Measurements from ENCODE around the gene ABAT.

Gene ABAT

GRCh38 chr16:8674413-8675022 lies at the start of gene ABAT:
TSS of gene ABAT (plus strand) at chr16:8674617. CDS start at chr16:8735740, 61,123 bp downstream.
- peak; percentile 86 for DNase-seq

GRCh38 chr16:8625491-8626087 lies 48.8 kb upstream of the ABAT start:
- no peak for DNase-seq

DNA sequence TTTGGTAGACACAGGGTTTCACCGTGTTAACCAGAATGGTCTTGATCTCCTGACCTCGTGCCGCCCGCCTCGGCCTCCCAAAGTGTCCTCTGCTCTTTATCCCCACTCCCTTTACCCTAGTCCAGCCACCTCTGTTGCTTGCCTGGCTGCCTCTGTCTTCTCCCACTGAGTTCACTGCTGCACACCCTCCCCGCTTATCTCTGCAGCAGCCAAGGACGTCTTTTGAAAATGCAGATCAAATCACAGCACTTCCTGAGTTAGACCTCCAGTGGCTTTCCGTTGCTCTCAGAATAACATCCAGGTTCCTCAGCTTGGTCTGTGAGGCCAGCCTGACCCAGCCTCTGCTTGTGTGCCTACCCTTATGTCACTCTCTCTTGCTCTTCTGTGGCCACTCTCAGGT lies 47.5 kb upstream of the ABAT start:
- DNase-seq, result no peak

DNA sequence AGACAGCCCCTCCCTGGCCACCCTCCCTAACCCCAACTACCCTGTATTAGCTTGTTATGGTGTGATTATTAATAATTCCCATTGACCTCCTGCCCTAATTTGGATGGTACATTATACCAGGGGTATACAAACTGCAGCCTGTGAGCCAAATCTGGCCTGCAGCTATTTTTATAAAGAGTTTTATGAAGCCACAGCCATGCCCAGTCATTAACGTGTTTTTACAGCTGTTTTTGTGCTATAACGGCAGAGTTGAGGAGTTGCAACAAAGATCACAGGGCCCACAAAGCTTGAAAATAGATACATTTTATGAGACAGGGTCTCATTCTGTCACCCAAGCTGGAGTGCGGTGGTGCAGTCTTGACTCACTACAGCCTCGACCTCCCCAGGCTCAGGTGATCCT lies 47.0 kb upstream of the ABAT start:
- DNase-seq, result no peak

- no peak for DNase-seq
Observed at GRCh38 chr16:8628981-8629725, 45.3 kb upstream of the ABAT start.

DNA sequence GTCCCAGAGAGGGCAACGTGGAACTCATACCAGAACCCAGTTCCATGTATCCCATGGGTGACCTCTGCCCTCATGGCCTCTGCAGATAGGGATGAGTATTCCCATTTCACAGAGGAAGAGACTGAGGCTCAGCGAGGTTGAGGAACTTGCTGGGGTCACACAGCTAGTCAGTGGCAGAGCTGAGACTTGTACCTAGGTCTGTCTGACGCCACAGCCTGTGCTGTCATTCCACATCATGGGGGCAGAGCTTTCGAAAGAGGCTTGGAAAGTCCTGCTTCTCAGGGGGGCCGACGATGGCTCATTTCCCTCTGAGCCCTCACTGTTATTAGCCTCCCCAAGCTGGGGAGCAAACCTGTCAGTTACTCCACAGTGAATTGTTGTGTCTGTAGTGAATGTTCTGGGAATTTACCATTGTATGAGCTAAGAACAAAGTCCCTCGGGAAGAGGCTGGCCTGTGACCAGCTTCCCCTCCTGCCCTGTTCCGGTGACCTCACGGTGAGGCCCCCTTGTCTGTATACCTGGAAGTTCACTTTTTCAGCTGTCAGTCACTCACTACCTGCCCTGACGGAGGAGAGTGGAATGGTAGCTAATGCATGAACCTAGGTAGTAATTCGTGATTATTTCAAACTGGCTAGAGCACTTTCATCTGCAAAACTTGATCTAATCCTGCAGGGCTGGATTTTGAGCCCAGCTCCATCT lies 44.0 kb upstream of the ABAT start:
- DNase-seq, result no peak

GRCh38 chr16:8631373-8631772 lies 43.0 kb upstream of the ABAT start:
- DNase-seq, result no peak

DNA sequence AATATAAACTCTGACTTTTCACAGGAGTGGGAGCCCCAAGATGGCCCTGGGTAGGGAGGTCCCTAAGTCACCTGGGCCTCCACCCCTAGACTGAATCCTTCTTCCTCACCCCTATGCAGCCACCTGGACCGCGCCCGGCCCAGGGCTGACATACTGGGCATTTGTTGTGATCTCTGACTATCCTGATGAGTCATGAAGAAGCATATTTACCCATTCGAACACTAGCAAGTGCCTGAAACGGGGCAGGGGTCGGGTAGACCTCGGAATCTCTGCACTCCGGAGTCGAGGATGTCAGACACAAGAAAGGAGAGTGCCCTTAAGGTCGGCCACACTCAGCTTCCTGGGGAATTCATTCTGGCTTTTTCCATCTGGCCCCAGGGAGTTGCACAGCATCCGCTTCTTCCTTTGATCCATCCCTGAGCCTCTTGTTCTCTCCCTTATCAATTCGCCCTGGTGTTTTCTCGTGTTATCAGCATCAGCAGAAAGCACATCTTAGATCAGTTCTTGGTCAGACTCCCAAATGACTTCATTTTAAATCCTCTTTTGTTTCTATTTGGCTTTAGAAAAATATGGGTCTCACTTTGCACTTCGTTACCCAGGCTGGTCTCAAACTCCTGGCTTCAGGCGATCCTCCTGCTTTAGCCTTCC lies 42.5 kb upstream of the ABAT start:
- DNase-seq, result no peak

GRCh38 chr16:8632675-8633182 lies 41.7 kb upstream of the ABAT start:
- peak; percentile 16 for DNase-seq

DNA sequence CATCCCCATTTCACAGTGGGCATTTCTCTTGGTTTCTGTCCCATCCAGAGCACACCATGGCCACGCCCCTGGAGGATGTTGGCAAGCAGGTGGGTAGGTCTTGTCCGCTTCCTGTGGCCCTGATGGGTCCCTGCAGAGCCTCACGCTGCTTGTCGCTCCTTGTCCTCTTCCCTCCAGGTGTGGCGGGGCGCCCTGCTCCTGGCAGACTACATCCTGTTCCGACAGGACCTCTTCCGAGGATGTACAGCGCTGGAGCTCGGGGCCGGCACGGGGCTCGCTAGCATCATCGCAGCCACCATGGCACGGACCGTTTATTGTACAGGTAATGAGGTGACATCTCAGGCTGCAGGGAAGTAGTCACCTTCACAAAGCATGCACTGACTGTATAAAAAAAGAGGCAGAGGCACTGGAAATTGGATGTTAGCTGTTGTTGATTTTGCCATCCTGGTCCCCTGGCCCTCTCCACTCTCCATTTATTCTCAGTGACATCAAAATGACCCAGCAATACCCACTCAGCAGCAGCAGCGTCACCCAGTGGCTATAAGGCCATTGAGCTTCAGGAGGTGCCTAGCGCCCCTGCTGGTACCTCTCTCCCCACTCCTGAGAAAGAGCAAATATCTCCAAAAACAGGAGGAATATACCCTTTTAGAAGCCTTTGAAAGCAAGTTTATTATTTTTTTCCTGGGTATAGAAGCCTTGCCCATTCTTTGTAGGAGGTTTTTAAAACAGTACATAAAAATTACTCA lies 39.3 kb upstream of the ABAT start:
- no peak for DNase-seq

- DNase-seq, result no peak
Observed at GRCh38 chr16:8639694-8640093, 34.7 kb upstream of the ABAT start.

DNA sequence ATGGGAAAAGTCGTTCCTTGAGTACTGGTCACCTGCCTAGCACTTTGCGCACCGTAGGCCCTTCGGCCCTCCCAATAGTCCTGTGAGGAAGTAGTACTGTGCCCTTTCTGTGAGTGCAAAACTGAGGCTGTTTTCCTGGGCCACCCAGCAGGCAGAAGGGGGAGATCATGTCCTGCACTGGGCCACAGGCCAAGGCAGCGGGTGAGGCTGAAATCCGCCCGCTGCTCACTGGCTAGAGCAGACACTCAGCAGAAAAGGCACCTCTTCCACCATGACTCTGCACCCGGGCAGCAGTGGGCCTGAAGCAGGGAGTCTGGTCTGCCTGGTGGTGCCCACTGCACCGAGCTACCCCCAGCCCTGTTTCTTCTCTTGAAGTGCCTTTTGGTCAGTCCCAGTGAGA lies 32.7 kb upstream of the ABAT start:
- DNase-seq, result no peak

GRCh38 chr16:8642146-8642545 lies 32.3 kb upstream of the ABAT start:
- DNase-seq, result no peak

DNA sequence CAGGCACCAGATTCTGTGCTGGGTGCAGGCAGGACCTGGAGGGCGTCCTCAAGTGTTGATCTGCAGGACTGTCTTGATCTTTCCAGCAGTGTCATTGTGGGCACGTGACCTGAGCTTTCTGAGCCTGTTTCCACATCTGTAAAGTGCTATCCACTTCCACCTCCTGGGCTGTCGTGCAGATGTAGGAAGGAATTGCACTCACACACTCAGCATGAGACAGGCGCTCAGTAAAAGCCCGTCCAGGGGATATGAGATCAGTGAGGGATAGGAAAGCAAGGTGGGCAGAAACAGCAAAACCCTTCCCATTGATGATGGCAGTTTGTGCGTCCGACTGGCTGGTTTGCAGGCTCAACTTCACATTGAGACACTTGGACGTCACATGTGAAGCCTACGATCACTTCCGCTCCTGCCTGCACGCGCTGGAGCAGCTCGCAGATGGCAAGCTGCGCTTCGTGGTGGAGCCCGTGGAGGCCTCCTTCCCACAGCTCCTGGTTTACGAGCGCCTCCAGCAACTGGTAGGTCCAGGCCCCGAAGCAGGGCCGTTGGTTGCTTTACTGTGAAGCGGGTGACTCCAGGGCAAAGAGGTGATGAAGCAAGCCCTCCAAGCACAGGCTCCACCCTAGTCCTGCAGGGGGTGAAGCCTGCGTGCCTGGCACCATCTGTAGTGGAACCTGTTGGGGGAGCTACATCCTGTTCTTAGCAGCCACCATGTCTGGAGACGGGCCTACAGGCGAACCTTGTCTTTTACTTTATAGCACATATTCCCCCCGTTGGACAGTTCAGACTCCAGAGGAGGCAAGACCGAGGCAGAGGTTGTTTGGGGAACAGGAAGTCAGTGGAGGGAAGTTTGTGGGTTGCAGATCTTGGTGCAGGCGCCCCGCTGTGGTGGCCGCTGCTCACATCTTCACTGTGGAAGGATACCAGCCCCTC lies 29.9 kb upstream of the ABAT start:
- DNase-seq, result peak; percentile 2

GRCh38 chr16:8645141-8645521 lies 29.3 kb upstream of the ABAT start:
- no peak for DNase-seq

DNA sequence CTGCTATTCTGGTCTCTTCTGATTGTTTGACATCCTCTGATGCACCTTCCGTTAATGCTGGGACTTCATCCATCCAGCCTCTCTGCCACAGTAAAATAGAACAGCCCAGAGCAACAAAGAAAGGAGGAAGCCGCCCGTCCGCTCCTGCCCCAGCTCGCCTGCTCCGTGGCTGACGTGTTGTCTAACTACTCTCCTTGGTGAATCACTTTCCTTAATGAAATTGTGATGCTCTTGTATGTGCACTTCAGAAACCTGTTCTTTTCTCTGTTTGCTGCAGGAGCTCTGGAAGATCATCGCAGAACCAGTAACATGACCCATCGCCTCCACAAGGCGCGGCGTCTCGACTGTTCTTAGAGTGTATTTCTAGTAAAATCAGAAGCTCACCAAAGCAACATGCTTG lies 28.6 kb upstream of the ABAT start:
- no peak for DNase-seq

- DNase-seq, result no peak
Observed at GRCh38 chr16:8646326-8647053, 27.9 kb upstream of the ABAT start.

GRCh38 chr16:8647721-8648318 lies 26.6 kb upstream of the ABAT start:
- no peak for DNase-seq

DNA sequence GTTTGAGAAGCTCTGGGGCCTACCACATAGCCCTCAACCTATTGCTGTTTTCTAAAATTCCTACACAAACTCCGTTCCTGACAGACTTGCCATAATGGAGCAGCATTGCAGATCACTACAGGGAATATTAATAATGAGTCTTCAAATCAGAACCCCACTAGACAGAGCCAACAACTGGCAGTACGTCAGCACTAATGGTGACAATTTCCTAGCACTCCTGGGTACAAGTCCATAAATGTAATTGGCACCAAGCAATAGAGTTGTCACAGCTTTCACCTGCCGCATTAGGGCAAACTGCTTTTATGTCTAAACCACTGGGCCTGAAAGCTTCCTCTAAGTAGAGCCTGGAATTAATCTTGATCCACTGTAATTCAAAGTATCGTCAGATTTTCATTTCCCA lies 25.5 kb upstream of the ABAT start:
- no peak for DNase-seq

Data from CD4-positive, alpha-beta T cell treated with Interleukin-4 for 4 hours (primary cell).